ENCODE measurements around the gene ABCB4.

The ABCB4 gene

DNA sequence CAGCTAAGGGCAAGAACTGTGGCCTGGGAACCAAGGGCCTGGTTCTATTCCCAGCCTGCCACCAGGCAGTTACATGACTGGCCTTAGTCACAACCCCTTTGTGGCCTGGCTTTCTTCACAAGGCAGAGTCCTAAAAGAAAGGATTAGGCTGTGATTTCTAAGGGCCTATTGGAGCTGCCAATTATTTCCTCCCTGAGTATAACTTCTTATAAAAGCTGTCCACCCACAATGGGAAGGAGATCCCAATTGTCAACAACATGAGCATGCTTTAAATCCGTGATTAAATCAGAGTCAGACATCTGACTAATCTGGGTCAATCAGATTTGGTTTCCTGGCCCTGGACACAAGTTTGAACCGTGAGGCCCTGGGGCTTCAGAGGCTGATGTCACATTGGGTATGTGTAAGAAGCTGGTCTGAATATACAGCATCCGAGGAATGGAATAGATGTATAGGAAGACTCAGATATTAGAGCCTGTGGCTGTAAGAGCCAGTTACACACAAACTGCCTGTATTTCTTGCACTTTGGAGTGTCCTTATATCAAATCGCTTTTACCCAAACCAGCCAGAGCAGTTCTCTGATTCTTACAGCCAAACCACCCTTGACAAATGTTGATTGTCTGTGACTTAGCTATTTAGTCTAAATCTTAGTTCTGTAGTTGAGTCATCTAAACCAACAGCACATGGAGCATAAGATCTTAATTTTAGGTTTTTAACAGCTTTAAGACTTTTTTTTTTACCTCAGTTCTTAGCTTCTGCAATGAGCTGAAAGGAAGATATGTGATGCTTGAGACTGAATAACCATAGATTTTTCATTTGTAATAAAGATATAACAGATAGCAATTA lies 61.3 kb downstream of the ABCB4 start:
- no peaks in the 10 kb centered on the region for H3K4me1 ChIP-seq
- H3K4me2 ChIP-seq (ENCODE audit: low read length): no peak overlapping the region
- H3K9ac ChIP-seq: no peak overlapping the region
- peak overlapping the region; percentile 36 for H2AFZ ChIP-seq
- no peaks in the 10 kb centered on the region for H3K36me3 ChIP-seq (ENCODE audit: control insufficient read depth, insufficient read depth, low read length)
- H3K79me2 ChIP-seq: no peaks in the 10 kb centered on the region
- no peak overlapping the region for H3K4me3 ChIP-seq (ENCODE audit: low read depth, low read length)
- H3K27ac ChIP-seq: no peak overlapping the region
- TF ChIP-seq CTCF (IDR thresholded peaks at IDR 0.05): no peak
- H3K27me3 ChIP-seq (ENCODE audit: control insufficient read depth, insufficient read depth, low read length): no peaks in the 10 kb centered on the region
- H3K9me3 ChIP-seq (ENCODE audit: control insufficient read depth, low read length): no peaks in the 10 kb centered on the region

DNA sequence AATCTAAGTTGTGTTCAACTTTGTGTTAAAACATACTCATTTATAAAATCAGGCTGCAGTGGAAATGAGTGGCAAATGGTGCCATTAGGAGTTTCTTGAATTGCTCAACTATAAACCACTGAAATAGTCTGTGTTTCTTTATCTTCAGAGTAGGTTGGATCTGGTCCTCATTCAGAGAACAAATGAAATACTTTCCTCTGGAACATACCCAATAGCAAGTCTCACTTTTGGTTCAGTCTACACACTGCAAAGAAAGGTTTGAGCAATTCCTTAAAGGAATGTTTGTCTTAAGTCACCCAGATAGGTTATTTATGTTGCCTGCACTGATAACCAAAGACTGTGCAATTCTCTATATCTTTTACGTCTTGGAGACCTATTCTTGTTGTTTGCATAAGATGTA lies 62.5 kb downstream of the ABCB4 start:
- no peak overlapping the region for H3K27ac ChIP-seq
- no peak overlapping the region for H2AFZ ChIP-seq
- H3K4me3 ChIP-seq (ENCODE audit: low read depth, low read length): no peak overlapping the region
- H3K9me3 ChIP-seq (ENCODE audit: control insufficient read depth, low read length): no peaks in the 10 kb centered on the region
- H3K4me2 ChIP-seq (ENCODE audit: low read length): no peak overlapping the region
- no peaks in the 10 kb centered on the region for H3K79me2 ChIP-seq
- no peaks in the 10 kb centered on the region for H3K27me3 ChIP-seq (ENCODE audit: control insufficient read depth, insufficient read depth, low read length)
- H3K36me3 ChIP-seq (ENCODE audit: control insufficient read depth, insufficient read depth, low read length): no peaks in the 10 kb centered on the region
- no peaks in the 10 kb centered on the region for H3K4me1 ChIP-seq
- no peak overlapping the region for H3K9ac ChIP-seq
- no peak for TF ChIP-seq CTCF (IDR thresholded peaks at IDR 0.05)

GRCh38 chr7:87411186-87411585 lies 64.3 kb downstream of the ABCB4 start:
- Histone ChIP-seq H3K9ac (no peak overlapping the region), H2AFZ (no peak overlapping the region), H3K27ac (no peak overlapping the region), H3K36me3 (ENCODE audit: control insufficient read depth, insufficient read depth, low read length) (no peaks in the 10 kb centered on the region), H3K9me3 (ENCODE audit: control insufficient read depth, low read length) (no peaks in the 10 kb centered on the region), H3K27me3 (ENCODE audit: control insufficient read depth, insufficient read depth, low read length) (no peaks in the 10 kb centered on the region), H3K4me2 (ENCODE audit: low read length) (no peak overlapping the region), H3K79me2 (no peaks in the 10 kb centered on the region), H3K4me1 (no peaks in the 10 kb centered on the region), H3K4me3 (ENCODE audit: low read depth, low read length) (no peak overlapping the region)
- TF ChIP-seq CTCF (IDR thresholded peaks at IDR 0.05): no peak

DNA sequence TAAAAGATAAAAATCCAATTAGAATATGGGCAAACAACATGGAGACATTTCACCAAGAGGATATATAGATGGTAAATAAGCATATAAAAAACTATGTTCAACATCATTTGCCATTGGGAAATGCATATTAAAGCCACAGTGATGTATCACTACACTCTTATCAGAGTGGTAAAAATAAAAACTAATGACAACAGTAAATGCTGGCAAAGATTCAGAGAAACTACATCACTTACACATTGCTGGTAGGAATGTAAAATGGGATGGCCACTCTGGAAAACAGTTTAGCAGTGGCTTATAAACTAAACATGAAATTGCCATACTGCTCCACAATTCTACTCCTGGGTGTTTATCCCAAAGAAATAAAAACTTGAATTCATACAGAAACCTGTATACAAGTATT lies 70.8 kb downstream of the ABCB4 start:
- Histone ChIP-seq H2AFZ (no peak overlapping the region), H3K4me3 (ENCODE audit: low read depth, low read length) (no peak overlapping the region), H3K27ac (no peak overlapping the region), H3K4me1 (no peaks in the 10 kb centered on the region), H3K36me3 (ENCODE audit: control insufficient read depth, insufficient read depth, low read length) (no peaks in the 10 kb centered on the region), H3K4me2 (ENCODE audit: low read length) (no peak overlapping the region), H3K9ac (no peak overlapping the region), H3K27me3 (ENCODE audit: control insufficient read depth, insufficient read depth, low read length) (no peaks in the 10 kb centered on the region), H3K79me2 (no peaks in the 10 kb centered on the region), H3K9me3 (ENCODE audit: control insufficient read depth, low read length) (no peaks in the 10 kb centered on the region)
- no peak for TF ChIP-seq CTCF (IDR thresholded peaks at IDR 0.05)

DNA sequence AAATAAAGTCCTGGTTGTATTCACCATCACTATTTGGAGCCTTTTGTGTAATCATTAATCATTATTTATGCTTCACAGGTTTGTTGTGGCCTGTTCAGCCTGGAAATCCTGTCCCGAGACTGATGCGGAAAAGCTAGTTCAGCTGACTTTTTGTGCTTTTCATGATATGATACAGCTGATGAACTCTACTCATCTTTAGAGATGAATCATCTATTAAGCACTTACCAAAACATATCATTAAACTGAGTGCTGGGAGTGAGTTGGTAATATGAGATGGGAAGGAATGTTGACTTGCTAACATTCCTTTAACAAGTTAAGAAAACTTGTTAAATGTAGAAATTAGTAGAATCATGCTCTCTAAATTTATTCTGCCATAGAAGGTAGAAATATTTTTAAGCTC lies 77.0 kb downstream of the ABCB4 start:
- H3K36me3 ChIP-seq (ENCODE audit: control insufficient read depth, insufficient read depth, low read length): no peaks in the 10 kb centered on the region
- H3K27me3 ChIP-seq (ENCODE audit: control insufficient read depth, insufficient read depth, low read length): no peaks in the 10 kb centered on the region
- TF ChIP-seq CTCF (IDR thresholded peaks at IDR 0.05): no peak
- no peak overlapping the region for H3K27ac ChIP-seq
- no peaks in the 10 kb centered on the region for H3K79me2 ChIP-seq
- H3K4me3 ChIP-seq (ENCODE audit: low read depth, low read length): no peak overlapping the region
- no peaks in the 10 kb centered on the region for H3K4me1 ChIP-seq
- H3K9me3 ChIP-seq (ENCODE audit: control insufficient read depth, low read length): no peaks in the 10 kb centered on the region
- H2AFZ ChIP-seq: no peak overlapping the region
- no peak overlapping the region for H3K9ac ChIP-seq
- no peak overlapping the region for H3K4me2 ChIP-seq (ENCODE audit: low read length)

All from parathyroid adenoma (tissue), 2 donors.